Hypothalamus (tissue), 51 donors: ENCODE measurements around the gene HDAC1.
"Not testable (repeated sequence)": the region's sequence is repeated elsewhere in the genome, so short reads cannot be mapped to it uniquely, and the experiment has no call there.

ENCODE experiments used
- DNase-seq, 51 donors: peaks; one replicate each; lab custom pipeline; 2025; lab: John Stamatoyannopoulos, UW

The HDAC1 gene

GRCh38 chr1:32273391-32274208, 18.3 kb upstream of the HDAC1 start:
- DNase-seq: no peak

GRCh38 chr1:32274646-32275340, 17.1 kb upstream of the HDAC1 start:
- DNase-seq: no peak

- DNase-seq: no peak
These were observed 16.5 kb upstream of the HDAC1 start for GRCh38 chr1:32275424-32275823.

- no peak for DNase-seq
These were observed 15.7 kb upstream of the HDAC1 start for GRCh38 chr1:32276032-32276782.

- not testable (repeated sequence) for DNase-seq
These were observed 7.1 kb upstream of the HDAC1 start for GRCh38 chr1:32284777-32285176.

GRCh38 chr1:32285658-32286057, 6.2 kb upstream of the HDAC1 start:
- DNase-seq: no peak

GRCh38 chr1:32286763-32287162, 5.1 kb upstream of the HDAC1 start:
- DNase-seq: no peak

GRCh38 chr1:32289256-32289655, 2.6 kb upstream of the HDAC1 start:
- DNase-seq: no peak

- DNase-seq: no peak
These were observed 657 bp upstream of the HDAC1 start for GRCh38 chr1:32291145-32291707.

GRCh38 chr1:32298211-32298610, 6.3 kb downstream of the HDAC1 start:
- DNase-seq: not testable (repeated sequence)

GRCh38 chr1:32299327-32299726, 7.4 kb downstream of the HDAC1 start:
- no peak for DNase-seq

- DNase-seq: no peak
These were observed 11.5 kb downstream of the HDAC1 start for GRCh38 chr1:32303358-32303757.

GRCh38 chr1:32303997-32304622, 12.2 kb downstream of the HDAC1 start:
- DNase-seq: no peak

- no peak for DNase-seq
These were observed 13.4 kb downstream of the HDAC1 start for GRCh38 chr1:32305310-32305709.

GRCh38 chr1:32307324-32307723, 15.4 kb downstream of the HDAC1 start:
- no peak for DNase-seq

GRCh38 chr1:32309960-32310359, 18.1 kb downstream of the HDAC1 start:
- DNase-seq: no peak

- DNase-seq: no peak
These were observed 20.0 kb downstream of the HDAC1 start for GRCh38 chr1:32311709-32312393.

- DNase-seq: no peak
These were observed 25.0 kb downstream of the HDAC1 start for GRCh38 chr1:32316903-32317277.

- DNase-seq: no peak
These were observed 26.4 kb downstream of the HDAC1 start for GRCh38 chr1:32318127-32318869.
